Stimulated activated CD4-positive, alpha-beta T cell treated with anti-CD3 and anti-CD28 coated beads, TNF-alpha, amount 100 ng/mL, for 48 hours (primary cell): Measurements from ENCODE around the gene PPP2R2D.

ENCODE experiments used
- DNase-seq, 3 donors: peaks; one replicate each; pipeline ENCODE4 v3.0.0-alpha.2; 2020; ENCODE audit warnings: low read depth in 3 of 3

The PPP2R2D gene

DNA sequence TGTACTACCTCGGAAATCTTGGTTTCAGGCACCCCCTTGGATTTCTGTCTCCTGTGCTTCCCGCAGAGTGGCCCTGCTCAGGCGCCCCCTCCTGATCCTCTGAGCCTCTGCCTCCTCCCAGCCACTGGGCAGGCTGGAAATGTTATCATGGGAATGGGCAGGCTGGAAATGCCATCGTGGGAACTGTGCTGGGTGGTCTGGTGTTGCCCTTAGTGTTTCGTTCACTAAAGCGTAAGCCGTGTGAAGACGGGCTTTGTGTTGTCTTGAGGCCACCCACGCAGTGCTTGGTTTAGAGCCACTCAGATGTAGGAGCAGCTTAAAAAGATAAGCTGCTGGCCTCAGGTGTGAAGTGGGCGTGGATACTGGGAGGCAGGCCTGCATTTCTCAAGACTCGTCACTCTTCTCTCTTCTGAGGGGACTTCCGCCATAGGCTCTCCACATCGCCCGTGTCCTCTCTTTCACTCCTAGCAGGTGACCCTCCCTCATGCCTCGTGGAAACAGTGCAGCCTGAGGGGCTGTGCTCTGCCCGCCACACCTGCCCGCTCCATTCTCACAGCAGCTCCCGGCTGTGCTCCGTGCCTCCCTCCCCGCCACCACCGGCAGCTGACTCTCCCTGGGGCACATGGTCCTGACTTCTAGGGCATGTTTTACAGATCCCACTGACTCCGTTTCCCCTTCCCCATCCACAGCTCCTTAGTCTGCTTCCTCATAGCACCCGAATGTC lies 28.5 kb downstream of the PPP2R2D start:
- DNase-seq = no peak

DNA sequence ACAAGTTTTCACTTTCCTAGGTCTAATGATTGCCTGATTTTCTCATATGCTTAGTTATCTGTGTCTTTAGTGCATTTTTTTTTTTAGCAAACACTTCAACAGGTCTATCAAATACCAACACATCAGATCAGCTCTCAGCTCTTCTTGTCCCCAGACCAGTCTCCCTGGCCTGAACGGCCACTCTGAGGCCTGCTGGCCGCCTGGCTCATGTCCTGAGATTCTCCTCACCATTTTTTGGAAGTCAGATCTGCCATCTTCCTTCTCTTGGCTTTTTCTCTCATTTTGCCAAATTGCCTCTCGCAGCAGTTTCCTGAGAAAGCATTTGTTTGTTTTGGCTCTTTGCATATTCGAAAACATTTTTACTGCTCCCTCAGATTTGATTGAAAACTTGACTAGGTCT lies 29.3 kb downstream of the PPP2R2D start:
- DNase-seq = no peak

DNA sequence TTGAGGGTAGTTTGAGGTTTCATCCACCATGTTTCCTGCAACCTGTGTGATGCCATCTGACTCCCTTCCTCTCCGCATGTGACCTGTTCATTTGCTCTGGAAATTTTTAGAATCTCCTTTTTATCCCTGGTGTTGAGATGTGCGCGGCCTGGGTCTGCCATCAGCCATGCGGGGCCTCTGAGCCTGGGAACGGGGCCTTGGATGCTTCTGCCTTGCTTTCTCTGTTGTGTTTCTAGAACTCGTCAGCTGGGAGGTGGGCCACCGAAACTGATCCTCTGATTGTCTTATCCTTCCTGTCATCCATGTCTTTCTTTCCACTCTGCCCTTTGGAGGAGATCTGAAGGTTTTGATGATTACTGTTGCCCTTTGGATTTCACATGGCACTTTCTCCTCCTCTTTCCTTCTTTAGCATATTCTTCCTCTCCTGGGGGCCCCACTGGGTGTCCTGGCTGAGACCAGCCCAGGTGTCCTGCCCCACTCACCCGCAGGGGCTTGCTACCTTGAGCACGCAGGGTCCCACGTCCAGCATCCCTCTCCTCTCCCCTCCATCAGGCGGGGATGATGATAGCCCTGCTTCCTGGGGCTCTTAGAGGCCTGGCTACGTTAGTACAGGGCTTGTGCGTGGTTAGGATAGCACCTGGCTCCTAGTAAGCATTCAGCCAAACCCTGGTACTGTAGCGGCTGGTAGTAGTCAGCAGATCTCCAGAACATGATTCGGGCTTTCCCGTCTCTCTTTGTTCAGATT lies 29.9 kb downstream of the PPP2R2D start:
- no peak for DNase-seq

DNA sequence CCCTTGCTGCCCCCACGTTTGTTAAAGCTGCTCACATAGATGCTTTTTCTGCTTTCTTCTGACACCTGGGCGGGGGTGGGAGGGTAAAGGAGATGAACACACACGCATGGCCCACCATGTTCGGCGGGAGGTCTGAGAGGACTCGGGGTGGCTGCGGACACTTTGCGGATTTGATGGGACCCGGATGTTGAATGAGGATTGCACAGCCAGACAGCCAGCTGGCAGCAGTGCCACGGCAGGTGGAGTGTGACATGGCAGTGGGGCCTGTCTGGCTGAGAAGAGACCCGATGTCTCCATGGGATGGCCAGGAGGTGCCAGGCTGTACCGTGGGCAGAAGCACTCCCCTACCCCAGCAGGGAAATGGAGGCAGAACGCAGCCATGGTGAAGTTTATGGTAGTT lies 31.2 kb downstream of the PPP2R2D start:
- no peak for DNase-seq

DNA sequence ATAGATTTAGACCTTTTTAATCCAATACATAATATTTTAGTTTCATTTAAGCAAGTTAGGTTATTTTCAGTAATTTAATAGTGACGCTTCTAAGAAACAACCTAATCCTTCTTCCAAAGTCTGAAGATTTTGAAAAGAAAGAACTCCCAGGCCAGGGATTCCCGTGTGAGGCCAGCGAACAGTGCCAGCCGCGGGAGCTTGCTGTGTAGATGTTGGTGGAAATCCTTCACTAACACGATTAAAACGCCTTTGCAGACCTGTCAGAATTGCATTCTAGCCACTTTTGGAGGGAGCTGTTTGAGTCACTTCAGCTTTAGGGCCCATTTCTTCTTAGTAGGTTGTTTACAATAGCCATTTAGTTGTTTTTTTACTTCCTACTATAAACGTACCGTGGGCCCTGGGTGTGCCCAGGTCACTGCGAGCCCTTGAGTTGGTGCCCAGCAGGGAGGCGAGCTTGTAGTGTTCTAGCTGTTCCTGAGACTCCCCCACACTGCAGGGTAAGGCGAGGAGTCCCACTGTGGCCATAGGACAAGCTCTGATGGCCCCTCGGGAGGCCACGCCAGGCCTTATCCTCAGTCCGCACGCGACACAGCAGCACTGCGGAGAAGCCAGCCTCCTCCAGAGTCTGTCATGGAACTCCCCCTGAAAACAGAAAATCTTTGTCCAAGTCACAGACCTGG lies 32.3 kb downstream of the PPP2R2D start:
- DNase-seq = no peak

DNA sequence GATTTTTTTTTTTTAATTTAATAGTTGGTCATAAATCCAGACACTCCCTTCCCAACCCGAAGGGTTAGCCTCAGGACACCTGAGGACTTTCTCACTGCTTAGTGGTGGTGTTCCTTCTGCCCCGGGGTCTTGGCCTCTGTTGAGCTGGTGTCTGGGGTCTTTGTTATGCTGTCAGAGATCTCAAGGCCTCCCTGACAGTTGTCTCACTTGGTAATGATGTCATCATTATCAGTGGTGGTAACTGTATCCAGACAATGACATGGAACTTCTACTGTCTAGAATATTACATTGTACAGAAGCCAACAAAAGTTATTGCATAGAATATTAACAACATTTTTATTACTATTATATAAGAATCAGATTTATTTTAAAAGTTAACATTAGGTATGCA lies 32.9 kb downstream of the PPP2R2D start:
- DNase-seq = no peak

DNA sequence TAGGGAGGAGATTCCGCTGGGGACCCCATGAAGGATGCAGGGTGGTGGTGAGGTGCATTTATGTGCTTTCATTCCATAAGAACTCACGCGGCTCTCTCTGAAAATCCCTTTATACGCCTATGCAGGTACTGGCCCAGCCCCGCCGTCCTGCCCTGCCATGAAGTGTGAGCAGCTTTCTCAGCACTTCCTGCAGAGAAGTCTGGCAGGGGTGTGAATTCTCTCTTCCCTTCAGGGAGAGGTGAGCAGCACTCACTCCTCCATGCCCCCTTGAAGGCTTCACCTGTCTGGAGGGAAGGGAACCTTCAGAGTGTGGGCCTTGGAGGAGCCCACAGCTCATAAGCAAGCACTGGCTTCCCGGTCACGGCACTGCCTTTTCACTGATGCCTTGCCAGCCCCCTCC lies 34.0 kb downstream of the PPP2R2D start:
- no peak for DNase-seq

DNA sequence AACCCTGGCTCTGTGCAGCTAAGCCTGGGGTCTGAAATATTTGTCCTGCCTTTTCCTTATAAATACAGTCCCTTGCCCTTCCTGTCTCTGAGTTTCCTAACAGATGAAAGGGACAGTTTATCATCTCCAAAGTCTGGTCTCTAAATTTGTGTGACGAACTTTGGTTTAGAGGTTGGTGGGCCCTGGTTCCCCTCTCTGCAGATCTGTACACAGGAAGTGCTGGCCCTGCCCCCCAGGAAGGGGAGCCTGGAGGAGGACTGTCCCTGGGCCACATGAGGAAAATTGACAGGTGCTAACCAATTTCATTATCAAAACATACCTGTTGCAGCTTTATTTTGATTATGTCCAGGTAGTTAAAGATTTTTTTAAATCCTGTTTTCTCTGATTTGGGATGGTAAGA lies 34.5 kb downstream of the PPP2R2D start:
- no peak for DNase-seq

DNA sequence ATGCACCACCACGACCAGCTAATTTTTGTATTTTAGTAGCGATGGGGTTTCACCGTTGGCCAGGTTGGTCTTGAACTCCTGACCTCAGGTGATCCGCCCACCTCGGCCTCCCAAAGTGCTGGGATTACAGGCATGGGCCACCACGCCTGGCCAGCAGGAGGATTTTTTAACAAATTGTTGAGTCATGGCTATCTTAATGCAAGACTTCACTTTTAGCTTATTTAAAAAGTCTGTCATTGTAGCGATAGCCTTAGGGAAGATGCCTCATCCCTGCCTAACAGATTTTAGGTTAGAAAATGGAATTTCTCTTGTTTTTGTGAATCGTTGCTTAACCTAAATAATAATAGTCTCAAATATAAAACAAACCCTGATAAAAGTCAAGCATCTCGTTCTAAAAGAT lies 35.5 kb downstream of the PPP2R2D start:
- DNase-seq = no peak

DNA sequence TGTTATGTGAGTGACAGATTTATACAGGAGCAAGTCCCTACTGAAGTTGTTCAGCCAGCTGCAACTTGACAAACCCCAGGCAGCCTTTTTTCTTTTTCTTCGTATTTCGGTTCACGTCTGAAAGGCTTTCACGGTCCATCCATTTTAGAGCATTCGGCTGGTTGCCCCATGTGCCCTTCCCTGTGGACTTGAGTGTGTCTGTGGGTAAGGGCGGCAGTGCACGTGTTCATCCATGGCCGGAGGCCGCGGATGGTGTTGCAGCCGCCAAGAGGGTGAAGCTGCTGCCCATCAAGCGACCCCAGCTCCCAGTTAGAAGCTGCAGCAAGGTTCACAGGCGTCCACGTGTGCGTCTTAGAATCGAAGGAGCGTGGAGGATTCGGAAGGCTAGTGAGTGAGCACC lies 35.9 kb downstream of the PPP2R2D start:
- DNase-seq = no peak

DNA sequence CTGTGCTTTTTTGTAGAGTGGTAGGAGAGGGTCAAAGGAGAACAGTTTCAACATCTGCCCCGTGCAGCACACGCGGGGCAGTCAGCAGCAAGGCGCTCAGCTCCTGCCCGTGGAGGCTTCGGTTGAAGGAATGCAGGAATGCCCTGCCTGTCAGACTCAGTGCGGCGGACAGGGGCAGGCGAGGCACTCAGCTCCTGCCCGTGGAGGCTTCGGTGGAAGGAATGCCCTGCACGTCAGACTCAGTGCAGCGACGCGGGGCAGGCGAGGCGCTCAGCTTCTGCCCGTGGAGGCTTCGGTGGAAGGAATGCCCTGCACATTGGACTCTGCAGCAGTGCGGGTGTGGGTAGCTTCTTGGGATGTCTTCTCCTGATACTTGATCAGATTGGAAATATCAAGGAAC lies 37.0 kb downstream of the PPP2R2D start:
- no peak for DNase-seq

DNA sequence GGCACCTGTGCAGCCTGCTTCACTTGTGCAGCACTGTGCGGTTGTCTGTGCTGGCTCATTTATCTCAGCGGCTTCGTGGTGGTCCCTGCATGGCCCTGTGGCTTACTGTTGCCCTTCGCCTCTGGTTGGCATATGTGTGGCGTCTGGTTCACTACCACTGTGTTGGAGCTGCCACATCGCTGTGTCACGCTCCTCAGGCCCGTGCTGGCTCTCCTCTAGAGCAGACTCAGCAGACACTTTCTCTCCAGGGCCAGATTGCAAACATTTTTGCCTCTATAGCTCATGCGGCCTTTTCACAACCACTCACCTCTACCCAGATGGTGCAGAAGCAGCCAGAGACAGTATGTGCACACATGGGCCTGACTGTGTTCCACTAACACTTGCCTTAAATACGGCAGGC lies 37.9 kb downstream of the PPP2R2D start:
- DNase-seq = no peak

DNA sequence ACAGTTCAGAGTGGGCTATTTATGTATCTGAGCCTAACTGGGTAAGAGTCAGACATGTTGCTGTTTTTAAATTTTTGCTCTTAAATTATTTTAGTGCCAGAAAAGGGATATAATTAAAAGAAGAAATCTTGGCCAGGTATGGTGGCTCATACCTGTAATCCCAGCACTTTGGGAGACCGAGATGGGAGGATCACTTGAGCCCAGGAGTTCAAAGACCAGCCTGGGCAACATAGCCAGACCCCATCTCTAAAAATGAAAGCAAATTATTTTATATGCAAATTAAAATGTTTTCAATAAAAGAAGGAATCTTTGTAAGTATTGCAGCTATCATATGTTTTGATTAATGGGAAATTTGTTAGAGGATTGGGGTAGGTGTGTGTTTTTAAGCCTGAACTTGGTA lies 41.6 kb downstream of the PPP2R2D start:
- no peak for DNase-seq

DNA sequence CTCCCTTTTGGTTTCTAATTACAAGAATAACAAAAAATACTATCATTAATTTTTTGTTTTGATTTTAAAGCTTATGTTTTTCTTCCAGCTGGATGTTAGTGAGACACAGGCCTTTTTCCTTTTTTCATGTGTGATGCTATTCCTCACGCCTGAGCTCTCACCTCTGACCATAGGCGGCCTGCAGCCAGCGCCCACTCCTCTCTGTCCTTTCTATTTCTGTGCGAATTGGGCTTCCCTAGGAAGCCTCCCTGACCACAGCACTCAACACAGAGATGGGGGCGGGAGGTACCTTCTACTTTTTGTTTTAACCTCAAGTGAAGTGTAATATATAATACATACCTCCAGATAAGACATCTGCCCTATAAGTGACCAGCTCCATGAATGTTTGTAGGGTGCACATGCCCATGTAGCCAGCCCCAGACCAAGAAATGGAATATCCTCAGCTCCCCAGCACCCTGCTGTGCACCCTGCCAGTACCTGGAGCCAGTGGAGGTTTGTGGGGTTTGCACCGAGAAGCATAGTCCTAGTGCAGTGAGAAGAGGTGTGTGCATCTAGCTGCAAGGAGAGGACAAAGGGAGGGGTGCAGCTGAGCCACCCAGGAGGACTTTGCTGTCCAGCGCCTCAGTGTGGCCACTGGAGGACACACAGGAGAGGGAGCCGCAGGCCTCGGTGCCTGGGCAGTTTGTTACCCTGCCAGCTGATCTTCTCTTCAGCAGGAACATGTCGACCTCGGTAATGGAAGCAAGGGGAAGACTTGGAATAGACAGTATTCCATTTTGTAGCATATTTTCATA lies 42.4 kb downstream of the PPP2R2D start:
- DNase-seq = no peak

DNA sequence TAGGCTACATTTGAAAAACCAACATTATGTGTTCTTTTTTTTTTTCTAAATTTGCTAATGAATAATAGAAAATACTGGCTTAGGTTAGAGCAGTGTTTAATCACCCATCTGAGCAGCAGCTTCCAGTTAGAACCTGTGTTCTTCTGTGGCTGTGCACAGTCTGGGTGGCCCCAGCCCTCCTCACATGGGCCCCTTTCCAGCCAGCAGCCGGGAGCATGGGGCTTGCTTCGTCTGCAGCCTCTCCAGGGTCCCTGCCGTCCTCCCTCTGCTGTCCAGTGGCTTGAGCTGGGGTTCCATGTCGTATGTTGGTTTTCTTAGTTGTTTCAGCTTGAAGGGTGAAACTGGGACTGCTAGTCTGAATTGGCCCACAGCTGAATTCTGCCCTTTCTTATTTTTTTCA lies 43.6 kb downstream of the PPP2R2D start:
- no peak for DNase-seq

DNA sequence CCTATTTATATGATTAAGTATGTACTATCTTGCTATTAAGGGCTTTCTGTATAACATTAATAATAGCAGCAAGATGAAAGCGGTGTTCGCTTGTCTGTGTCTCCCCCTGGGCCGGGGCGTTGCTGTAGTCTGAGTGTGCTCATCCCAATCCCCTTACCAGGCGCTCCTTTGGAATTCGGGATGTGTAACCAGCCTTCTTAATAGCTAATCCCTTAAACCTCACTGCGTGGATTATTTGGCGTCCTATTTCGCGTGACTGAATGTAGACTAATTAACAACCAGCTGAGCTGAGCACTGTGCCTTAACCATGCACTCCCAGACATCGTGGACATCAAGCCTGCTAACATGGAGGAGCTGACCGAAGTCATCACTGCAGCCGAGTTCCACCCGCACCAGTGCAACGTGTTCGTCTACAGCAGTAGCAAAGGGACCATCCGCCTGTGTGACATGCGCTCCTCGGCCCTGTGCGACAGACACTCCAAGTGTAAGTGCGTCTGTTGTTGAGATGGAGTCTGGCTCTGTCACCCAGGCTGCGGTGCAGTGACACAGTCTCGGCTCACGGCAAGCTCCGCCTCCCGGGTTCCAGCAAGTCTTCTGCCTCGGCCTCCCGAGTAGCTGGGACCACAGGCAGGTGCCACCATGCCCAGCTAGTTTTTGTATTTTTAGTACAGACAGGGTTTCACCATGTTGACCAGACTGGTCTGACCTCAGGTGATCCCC lies 44.3 kb downstream of the PPP2R2D start:
- DNase-seq = no peak

DNA sequence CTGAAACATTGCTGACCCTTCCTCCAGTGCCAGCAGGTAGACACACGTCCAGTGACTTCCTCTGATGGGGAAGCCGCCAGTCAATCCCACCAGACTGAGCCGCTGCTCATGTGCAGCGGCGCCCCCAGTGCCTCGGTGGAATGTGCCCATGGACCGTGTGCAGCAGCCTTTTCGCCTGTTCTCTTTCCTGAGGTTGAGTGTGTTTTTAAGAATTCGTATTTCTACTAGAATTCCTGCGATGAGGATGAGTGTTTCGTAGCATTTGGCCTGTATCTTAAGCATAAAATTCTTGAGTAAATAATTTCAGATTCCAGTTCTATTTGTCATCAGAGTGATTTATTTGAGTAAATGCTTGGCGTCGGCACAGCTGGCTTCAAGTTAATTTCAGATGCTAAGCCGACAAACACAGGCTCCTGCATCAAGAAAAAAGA lies 45.5 kb downstream of the PPP2R2D start:
- no peak for DNase-seq

DNA sequence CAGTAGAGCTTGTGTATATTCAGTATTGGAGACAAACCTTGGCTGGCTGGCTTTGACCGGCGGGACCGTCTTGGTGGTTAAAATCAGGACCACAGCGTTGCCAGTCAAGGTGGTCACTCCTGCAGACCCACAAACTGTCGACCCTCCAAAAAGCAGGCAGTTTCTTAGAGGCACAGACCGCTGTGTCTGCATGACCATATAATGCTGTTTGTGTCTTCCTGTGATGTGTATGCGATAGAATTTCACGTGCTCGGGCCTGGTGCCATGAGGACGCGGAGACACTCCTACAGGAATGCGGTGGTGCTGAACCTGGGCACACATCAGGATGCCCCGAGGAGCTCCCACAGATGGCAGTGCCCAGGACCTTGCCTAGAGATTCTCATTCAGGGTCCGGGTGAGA lies 46.1 kb downstream of the PPP2R2D start:
- DNase-seq = no peak

DNA sequence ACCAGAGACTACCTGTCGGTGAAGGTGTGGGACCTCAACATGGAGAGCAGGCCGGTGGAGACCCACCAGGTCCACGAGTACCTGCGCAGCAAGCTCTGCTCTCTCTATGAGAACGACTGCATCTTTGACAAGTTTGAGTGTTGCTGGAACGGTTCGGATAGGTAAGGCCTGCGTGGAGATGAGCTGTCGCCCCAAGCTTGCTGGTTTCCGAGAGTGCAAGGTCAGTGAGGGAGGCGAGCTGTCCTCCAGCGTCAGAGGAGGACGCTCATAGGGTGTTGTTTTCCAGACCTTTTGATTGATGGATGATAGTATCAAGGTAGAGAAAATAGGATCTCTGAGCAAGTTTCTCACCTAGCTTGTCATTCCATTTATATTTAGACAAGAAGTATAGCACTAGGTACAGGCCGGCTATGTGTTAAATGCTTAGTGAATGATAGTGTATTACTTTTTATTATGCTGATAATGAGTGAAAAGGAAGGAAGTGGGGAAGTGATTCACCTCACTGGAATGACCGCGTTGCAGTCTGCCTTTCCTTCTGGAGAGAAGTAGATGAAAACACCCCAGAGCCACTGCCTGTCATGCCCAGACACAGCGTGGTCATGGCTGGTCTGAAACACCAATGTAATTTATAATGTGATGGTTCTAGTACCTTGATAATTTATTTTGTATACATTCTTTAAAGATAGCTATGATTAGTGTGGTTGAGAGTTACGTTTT lies 47.0 kb downstream of the PPP2R2D start:
- no peak for DNase-seq

DNA sequence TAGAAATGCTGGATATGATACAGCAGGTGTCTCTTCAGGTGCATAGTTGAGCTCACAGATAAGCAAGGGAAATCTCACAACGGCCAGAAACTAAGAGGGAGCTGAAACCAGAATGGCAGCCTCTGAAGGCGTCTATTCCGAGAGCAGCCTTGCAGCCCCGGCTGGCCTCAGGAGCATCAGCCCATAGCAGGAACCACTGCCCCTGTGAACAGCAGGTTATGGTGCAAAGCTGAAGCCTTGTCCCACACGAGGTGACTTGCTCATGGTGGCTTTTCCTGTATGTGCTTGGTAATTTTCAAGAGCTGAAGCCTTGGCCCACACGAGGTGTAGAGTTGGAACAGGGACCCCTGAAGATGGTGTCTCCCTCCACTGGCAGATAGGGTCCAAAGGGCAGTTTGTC lies 47.7 kb downstream of the PPP2R2D start:
- DNase-seq = no peak
